ENCODE results near the gene SPRR5.

DNA sequence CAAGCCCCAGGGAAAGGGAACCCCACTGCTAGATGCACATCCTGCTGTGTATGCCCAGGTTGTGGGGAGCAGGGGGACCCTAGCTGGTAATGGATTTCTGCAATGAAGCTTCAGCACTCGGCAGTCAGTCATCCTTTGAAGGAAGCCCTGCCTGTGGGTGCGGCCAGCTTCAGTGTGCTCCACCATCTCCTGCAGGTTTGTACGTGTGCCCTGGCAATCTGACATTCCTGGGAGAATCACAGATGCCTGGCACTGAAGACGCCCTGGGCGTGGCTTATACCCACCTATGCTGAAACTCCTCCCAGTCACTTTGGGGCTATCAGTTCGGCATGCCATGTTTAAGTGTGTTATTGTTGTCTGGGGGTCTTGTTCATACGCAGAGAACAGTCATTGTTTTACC is 6.8 kb downstream of the SPRR5 start:
- TF ChIP-seq, protein P1, sequence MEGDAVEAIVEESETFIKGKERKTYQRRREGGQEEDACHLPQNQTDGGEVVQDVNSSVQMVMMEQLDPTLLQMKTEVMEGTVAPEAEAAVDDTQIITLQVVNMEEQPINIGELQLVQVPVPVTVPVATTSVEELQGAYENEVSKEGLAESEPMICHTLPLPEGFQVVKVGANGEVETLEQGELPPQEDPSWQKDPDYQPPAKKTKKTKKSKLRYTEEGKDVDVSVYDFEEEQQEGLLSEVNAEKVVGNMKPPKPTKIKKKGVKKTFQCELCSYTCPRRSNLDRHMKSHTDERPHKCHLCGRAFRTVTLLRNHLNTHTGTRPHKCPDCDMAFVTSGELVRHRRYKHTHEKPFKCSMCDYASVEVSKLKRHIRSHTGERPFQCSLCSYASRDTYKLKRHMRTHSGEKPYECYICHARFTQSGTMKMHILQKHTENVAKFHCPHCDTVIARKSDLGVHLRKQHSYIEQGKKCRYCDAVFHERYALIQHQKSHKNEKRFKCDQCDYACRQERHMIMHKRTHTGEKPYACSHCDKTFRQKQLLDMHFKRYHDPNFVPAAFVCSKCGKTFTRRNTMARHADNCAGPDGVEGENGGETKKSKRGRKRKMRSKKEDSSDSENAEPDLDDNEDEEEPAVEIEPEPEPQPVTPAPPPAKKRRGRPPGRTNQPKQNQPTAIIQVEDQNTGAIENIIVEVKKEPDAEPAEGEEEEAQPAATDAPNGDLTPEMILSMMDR (IDR thresholded peaks at IDR 0.05) = no peak
- TF ChIP-seq MXI1 (IDR thresholded peaks at IDR 0.05; ENCODE audit: low read depth, low read length) (no peak), TCF12 (IDR thresholded peaks at IDR 0.05) (no peak), SMC3 (IDR thresholded peaks at IDR 0.05; ENCODE audit: low read depth, low read length) (no peak), FOXM1 (IDR thresholded peaks at IDR 0.05; ENCODE audit: low read depth) (no peak), YY1 (IDR thresholded peaks at IDR 0.05; ENCODE audit: low read depth) (no peak), JUND (IDR thresholded peaks at IDR 0.05) (no peak), TEAD4 (IDR thresholded peaks at IDR 0.05; ENCODE audit: borderline replicate concordance, insufficient read depth) (no peak), POLR2AphosphoS5 (IDR thresholded peaks at IDR 0.05; ENCODE audit: low read depth, low read length) (no peak), TAF1 (IDR thresholded peaks at IDR 0.05; ENCODE audit: borderline replicate concordance, low read depth, low read length) (no peak), EP300 (IDR thresholded peaks at IDR 0.05; ENCODE audit: borderline replicate concordance in 1 of 2, low read depth in 1 of 2, low read length in 1 of 2) (no peak), FOSL2 (IDR thresholded peaks at IDR 0.05; ENCODE audit: borderline replicate concordance, low read depth) (no peak), RAD21 (IDR thresholded peaks at IDR 0.05; ENCODE audit: low read length) (no peak)
